Right hindlimb (tissue), 1 donor: ENCODE results near the gene ZNF70.
"Not testable (repeated sequence)": the region's sequence is repeated elsewhere in the genome, so short reads cannot be mapped to it uniquely, and the experiment has no call there.

ENCODE experiments used
- DNase-seq: peaks from one replicate; pipeline ENCODE4 v3.0.0-alpha.2; 2018

Gene ZNF70

DNA sequence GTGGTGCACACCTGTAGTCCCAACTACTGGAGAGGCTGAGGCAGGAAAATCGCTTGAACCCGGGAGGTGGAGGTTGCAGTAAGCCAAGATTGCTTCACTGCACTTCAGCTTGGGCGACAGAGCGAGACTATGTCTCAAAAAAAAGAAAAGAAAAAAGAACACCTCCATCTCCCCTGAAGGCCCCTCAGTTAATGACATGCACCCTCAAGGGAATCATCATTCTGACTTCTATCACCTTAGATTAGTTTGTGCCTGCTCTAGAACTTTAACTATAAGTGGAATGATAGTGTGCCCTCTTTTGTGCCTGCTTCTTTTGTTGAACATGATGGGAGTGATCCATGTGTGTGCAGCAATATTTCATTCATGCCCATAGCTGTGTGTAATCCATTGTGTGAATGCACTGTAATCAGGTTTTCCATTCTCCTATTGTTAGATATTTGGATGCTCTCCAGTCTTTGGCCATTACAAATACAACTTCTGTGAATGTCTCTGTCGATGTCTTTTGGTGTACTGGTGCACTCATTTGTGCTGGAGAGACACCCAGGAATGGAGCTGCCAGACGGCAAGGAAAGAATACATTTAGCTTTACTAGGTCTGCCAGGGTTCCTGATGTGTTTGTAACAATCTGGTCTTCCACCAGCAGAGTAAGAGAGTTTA, 4.2 kb upstream of the ZNF70 start:
- no peak for DNase-seq

DNA sequence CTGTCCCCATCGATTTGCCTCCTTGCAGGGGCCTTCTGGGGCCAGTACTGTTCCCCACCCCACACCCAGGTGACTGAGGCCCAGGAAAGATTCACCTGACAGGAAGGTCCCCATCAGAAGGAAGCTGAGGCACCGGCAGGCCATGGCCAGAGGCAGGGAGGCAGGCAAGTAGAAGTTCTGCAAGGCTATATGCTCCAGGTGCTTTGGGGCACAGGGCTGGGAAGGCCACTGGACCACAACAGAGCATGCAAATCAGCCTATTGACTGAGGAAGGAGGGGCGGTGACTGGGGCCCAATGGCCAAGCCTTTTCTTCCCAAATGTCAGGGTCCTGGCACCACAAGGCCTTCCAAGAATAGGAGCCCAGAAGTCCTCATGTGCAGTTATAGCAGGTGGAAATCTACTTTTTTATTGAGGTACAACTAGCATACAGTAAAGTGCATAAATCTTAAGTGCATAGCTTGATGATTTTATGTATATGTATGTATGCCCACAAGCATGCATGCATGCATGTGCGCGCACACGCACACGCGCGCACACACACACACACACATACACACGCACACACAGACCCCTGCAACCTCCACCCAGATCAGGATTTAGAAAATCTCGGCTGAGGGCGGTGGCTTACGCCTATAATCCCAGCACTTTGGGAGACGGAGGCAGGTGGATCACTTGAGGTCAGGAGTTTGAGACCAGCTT, 3.5 kb upstream of the ZNF70 start, which contains the start of gene VPREB3:
VPREB3 (minus strand) TSS at position 206 of the 700 bp plus-strand sequence; CDS start at position 144, 62 bp downstream.
- DNase-seq = no peak

DNA sequence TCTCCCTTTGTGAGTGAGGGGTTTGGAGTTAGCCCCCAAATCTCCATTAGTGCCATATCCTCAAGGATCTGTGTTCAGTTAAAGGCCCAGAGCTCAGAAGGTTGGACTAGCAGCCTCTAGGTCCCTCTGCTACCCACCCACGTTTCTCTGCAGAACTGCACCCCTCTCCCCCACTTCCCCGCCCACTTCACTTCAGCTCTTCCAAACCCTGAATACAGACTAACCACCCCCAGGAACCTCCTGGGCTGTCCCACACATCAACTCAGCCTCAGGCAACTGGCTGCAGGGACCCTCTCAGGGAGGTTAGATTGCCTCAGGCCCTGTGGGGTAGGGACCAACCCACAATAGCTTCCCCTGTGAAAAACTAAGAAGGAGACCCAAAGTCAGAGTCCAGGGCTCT, 2.5 kb upstream of the ZNF70 start:
- no peak for DNase-seq

DNA sequence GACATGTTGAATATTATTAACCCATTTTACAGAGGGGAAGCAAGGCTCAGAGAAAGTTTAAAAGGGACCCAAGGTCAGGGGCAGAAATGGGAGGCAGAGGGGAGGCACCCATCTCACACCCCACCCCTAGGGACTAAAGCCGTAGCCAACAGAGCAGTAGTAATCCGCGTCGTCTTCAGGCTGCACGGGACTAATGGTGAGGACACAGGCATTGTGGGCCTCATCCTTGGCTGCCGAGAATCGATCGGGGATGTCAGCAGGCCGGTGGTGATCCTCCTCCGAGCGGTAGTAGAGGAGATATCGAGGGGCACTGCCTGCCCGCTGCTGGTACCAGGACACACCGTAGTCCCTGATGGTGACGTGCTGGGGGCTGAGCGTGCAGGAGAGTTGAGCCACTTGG, 1.8 kb upstream of the ZNF70 start:
- no peak for DNase-seq

DNA sequence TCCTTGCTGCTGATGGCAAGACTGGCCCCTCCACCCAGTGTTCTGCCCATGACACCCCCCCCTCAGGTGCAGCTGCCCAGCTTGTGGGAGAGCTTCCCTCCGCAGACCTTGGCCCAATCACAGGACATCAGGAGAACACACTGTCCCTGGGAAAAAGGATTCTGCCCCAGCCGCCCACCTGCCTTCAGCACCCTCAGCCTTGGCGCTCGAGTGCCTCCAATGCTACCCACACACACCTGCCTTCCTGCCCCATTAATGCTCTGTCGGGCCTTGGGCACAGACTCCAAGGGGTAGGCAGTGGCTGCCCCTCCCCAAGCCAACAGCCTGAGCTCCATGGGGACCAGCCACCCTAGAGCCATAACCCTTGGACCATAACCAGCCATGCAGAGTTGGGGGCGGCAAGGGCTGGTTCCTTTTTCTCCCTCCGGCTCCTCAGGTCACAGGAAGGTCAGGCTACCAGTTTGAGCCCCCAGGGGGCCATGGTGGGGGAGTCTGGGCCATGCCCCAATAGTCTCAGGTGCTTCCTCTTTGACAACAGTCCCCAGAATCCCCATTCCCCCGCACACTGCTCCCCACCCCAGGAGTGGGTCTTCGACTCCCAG, 1.3 kb upstream of the ZNF70 start:
- DNase-seq = no peak

DNA sequence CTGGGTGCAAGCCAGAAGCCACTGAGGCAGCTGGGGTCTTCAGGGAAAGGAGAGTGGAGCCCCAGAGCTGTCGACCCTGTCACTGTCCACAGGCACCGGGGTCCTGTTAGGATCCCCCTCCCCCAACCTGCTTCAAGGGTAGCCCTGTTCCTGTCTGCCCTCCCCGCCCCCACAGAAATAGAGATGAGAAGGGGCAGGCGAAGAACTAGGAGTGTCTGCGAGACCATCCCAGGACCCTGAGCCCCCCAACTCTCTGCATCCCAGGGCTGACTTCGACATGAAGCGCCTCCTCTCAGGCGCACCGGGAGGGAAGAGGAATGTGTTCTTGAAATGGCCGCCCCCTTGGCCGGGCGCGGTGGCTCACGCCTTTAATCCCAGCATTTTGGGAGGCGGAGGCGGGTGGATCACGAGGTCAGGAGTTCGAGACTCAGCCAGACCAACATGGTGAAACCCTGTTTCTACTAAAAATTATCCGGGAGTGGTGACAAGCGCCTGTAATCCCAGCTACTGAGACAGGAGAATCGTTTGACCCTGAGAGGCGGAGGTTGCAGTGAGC, 607 bp upstream of the ZNF70 start:
- no peak for DNase-seq

DNA sequence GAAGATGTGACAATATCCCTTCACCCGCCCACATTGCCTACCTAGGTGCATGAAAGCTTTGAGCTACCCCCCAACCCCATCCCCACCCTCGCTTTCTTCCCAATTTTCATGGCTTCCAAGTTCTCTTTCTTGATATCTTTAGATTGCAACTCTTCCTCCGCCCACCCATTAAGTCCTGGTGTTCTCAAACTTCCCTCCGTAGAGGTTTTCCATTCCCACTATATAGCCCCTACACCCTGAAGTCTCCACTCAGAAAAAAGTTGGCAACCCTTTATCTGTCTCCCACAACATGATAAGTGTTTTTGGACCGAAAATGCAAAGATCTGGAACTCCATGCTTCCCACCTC, 572 bp downstream of the ZNF70 start:
- no peak for DNase-seq

DNA sequence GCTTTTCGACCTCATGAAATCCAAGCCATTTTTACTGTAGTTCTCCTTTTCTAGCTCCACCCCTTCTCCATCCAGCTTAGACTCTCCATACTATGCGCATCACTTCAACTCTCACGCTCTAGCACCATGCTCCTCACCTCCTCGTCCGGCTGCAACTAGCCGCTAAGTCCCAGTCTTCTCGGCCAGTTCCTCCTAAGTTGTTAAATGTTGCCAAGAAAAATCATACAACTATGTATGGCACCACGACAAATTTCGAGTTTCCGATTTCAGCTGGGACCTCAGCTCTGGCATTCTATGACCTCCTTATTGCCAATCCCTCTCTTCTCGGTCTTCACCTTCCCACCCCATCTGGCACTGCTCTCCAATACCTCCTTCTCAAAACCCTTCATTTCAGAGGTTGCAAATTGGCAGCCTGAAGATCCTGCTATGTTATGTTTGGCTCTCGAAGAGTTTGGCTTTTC, 1.0 kb downstream of the ZNF70 start:
- DNase-seq = peak; percentile 78

DNA sequence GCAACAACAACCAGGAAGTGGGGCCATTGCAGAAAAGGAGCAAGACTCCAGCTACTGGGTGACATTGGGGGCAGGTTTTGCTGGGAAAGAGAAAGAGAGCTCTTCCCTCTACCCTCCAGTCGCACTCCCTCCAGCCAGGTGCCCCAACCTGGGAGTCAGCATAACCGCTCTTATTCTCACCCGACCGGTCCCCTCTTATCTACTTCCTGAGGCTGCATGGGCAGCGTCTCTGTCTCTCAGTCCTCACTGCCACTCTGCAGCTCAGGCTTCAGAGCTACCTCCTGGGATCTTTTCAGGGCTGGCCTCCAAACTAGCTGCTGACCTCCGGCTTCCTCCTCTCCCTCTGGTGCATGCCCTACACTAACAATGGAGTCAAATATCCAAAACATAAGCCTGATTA, 5.1 kb downstream of the ZNF70 start:
- DNase-seq = no peak

DNA sequence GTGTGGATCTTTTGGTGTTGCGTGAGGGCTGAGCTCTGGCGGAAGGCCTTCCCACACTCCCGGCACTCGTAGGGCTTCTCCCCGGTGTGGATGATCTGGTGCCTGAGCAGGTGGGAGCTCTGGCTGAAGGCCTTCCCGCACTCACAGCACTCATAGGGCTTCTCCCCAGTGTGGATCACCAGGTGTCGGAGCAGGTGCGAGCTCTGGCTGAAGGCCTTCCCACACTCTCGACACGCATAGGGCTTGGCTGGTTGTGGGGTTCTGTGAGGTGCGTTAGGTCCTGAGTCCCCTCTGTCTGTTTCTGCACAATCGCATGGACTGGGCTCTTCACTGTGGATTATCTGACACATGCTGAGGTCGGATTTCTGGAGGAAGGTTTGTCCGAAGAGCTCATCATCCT, 6.4 kb downstream of the ZNF70 start:
- no peak for DNase-seq

DNA sequence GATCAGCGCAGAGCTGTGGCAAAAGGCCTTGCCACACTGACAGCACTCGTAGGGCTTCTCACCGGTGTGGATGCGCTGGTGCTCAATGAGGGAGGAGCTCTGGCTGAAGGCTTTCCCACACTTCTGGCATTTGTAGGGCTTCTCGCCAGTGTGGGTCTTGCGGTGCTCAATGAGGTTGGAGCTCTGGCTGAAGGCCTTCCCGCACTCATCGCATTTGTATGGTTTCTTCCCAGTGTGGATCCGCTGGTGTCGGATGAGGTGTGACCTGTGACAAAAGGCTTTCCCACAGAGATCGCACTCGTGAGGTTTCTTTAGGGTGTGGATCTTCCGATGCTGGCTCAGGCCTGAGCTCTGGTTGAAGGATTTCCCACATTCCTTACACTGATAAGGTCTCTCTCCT, 6.9 kb downstream of the ZNF70 start:
- DNase-seq = no peak

DNA sequence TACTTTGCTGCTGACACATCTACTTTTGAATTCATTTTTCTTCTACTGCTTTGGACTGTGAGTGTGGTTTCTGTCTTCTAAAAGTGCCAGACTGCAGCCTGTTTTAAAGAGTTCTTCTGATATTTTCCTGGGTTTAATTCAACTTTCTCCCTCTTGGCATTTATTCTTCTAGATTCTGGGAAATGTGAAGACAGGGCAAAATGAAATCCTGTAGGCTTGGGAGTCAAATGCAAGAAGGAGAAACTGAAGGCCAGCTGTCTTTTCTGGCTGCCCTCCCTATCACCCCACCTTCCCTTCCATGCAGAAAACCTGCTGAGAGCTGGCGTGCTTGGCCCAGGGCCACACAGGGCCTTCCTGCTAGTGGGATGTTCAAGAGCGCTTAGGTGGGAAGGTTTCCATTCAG, 7.6 kb downstream of the ZNF70 start:
- DNase-seq = peak; percentile 88

DNA sequence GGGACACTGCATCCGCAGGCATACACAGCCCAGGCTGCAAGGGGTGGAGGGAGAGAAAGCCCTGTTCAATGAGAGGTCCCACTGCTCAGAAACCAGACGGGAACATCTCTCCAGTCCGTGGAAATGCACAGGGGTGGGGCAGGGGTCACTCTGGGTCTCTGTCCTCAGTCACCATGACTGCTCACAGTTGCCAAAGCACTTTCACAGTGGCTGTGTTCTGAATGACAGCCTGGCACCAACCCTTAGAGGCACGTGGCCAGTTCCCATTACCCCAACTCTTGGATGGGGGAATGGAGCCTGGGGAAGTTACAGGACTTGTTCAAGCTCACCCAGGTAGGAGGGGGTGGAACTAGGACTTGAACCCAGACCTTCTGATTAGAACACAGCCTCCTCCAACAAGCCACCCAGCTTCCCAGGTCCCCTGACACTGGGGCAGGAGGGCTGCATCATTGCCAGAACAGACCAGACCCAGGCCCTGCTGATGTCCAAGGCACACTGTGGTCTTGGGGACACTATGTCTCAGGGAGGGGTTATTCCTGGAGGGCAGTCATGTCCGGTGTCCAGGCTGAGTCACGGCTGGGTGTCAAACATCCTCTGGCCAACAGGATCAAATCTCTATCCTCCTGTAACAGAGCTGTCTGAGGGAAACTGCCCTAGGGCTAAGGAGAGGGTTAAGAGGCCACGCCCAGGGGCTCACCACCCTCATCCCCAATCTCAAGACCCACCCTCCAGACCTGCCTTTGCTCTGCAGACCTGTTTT, 8.2 kb downstream of the ZNF70 start:
- DNase-seq = no peak

DNA sequence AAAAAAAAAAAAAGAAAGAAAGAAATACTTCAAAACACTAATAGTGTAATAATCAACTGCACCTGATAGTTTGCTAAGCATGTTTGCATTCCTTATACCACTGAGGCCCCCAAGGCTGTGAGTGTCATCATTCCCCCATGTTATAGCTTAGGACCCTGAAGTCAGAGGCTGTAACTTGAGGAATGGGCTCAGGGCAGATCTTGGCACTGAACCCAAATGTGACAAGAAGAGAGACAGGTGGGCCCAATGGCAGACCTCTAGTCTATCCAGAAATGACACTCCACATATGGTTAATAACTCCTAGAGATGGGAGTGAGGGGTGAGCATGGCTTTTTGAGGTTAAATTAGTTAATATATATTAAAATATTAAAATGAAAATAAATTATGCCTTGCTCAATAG, 13.2 kb downstream of the ZNF70 start:
- no peak for DNase-seq

DNA sequence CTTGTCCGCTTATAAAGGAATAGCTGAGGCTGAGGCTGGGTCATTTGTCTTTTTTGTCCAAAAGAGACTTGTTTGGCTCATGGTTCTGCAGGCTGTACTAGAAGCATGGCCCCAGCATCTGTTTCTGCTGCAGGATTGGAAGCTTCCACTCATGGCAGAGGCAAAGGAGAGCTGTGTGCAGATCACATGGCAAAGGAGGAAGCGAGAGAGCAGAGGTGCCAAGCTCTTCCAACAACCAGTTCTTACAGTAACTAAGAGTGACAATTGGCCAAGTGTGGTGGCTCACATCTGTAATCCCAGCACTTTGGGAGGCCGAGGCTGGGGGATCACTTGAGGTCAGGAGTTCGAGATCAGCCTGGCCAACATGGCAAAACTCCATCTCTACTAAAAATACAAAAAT, 22.8 kb downstream of the ZNF70 start:
- DNase-seq = not testable (repeated sequence)

DNA sequence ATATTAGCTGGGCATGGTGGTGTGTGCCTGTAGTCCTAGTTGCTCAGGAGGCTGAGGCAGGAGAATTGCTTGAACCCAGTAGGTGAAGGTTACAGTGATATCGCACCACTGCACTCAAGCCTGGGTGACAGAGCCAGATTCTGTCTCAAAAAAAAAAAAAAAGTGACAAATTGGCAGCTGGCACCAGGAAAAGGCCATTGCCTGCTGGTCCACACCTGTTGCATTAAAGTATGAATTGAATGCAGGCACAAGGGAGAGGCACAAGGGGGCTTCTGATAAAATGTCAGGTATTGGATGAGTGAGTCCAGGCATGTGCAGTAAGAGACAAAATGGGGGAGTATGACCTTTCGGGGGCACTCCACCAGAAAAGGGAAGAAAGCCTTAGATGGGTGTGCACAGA, 28.2 kb downstream of the ZNF70 start:
- no peak for DNase-seq

DNA sequence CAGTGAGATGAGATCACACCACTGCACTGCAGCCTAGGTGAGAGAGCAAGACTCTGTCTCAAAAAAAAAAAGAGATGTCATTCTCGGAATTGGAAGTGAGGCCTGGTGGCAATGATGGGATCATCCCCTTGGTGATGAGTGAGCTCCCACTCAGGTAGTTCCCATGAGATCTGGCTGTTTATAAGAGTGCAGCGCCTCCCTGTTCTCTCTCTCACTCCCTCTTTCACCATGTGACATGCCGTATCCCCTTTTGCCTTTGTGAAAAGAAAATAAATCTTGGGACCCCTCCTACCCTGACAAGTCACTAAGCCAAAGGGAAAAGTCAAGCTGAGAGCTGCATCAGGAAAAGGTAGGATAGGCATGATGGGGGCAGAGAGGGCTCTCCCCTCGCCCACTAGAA, 28.8 kb downstream of the ZNF70 start:
- DNase-seq = no peak

DNA sequence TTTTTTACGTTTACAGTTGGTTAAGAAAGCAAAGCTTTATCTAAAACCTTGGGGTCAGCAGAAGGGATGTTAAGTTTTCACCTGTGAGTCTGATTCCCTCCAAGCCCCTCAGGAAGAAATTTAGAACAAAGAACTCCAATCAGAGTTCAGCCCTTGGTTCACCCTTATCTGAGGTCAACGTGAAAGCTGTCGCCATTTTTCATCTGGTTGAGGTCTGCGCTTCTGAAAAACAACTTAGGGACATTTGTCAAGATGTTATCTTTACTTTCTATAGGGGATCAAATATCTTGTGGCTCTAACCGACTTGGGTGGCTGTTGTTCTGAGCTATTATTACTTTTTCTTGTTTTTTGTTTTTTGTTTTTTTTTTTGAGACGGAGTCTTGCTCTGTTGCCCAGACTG, 30.1 kb downstream of the ZNF70 start:
- no peak for DNase-seq

DNA sequence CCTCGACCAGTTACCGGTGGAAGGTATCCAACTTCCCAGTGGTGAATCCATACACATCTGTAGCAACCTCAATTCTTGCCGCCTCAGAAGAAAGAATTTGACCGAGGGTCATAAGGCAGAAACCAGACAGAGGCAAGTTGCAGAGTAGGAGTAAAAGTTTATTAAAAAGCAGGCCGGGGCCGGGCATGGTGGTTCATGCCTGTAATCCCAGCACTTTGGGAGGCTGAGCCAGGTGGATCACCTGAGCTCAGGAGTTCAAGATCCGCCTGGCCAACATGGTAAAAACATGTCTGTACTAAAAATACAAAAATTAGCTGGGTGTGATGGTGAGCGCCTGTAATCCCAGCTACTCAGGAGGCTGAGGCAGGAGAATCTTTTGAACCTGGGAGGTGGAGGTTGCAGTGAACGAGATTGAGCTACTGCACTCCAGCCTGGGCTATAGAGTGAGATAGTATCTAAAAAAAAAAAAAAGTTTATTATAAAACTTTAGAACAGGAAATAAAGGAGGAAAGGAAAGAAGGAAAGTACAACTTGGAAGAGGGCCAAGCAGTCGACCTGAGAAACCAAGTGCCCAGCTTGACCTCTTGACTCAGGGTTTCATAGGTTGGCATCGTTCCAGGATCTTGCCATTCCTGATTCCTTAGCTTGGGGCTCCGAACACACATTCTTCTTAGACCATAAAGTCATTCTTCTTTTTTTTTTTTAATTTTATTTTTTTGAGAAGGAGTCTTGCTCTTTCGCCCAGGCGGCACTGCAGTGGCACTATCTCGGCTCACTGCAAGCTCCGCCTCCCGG, 32.3 kb downstream of the ZNF70 start:
- no peak for DNase-seq

DNA sequence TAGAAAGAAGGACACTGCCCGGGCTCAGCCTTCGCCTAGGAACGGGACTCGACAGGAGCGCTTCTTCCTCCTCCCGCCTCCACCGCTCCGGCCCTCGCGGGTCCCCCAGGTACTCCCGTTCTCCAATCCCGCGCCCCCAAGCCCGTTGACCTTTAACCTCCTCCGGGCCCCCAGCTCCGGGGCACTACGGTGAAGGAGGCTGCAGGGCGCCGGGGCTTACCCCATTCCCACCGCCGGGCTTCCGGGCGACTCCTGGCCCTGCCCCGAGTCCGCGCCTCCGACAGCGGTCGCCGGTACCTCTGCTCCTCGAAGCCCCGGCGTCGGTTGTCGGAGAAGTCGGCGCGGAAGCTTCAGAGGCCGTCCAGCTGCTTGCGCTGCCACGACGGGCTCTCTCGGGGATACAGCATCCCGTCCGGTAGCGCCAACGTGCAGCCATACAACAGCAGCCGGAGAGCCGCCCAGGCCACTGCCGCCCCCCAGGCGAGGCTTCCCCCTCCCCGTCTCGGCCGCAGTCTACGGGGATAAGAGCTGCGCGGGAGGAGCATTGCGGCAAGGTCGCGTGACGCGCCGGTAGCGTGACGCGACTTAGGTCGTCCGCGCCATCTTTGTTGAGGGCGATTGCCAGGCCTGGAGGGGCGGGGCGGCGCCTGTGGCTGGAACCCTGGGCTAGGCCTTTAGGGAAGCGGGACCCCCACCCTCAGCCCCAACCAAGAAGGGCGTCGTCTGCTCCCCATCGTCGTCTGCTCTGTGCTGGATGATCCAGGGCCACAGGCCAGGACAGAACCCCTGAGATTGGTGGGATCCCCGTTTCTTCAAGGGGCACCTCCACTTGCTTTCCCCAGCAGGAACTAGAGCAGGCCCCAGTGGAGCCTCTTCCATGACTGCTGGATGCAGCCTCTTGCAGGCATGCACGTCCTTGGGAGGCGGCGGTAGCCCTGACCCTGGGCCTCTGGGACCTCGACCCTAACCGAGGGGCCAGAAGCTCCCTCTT, 33.8 kb downstream of the ZNF70 start:
- peak; percentile 91 for DNase-seq

DNA sequence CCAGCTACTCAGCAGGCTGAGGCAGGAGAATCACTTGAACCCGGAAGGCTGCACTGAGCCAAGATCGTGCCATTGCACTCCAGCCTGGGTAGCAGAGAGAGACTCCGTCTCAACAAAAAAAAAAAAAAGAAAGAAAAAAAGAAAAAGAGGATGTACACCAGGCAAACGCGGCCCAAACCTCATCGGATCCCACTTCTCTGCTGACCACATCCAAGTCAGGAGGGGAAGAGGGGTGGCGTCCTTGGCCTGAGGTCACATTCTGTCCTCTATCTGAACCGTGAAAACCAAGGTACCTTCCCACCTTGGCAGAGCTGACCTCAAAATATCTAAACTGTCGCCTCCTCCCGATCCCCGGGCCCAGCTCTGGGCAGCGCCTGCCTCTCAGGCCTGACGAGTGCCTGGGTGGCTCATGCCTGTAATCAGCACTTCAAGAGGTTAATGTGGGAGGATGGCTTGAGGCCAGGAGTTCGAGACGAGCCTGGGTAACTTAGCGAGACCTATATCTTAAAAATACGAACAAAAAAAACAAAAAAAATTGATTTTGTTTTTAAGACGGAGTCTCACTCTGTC, 35.0 kb downstream of the ZNF70 start:
- no peak for DNase-seq
